Tibial nerve (tissue), 4 donors: ENCODE measurements around the gene DHRS13.
A peak's percentile ranks its signal among the peaks of the same experiment; 100 is the strongest.

Experiments
- CTCF ChIP-seq, 5 experiments: fragments of 200-600 bp in 3 of 5; fragments of 450-650 bp in 2 of 5; sonication (generic) in 3 of 5; IDR thresholded peaks; one replicate each; pipeline ENCODE4 v1.5.1; 2016 to 2019; ENCODE audit warnings: antibody characterized with exemption in 5 of 5, mild to moderate bottlenecking in 3 of 5, moderate library complexity in 2 of 5
- EP300 ChIP-seq, 2 donors: sonication (generic); formaldehyde crosslinking; IDR thresholded peaks; one replicate each; pipeline ENCODE4 v1.6.1; 2017; ENCODE audit warnings: antibody characterized with exemption in 2 of 2, mild to moderate bottlenecking in 1 of 2
- POLR2A ChIP-seq, 2 donors: fragments of 450-650 bp; IDR thresholded peaks; one replicate each; pipeline ENCODE4 v1.6.1; 2017; ENCODE audit warnings: antibody characterized with exemption in 2 of 2, mild to moderate bottlenecking in 2 of 2, moderate library complexity in 2 of 2

- no peak for TF ChIP-seq POLR2A (IDR thresholded peaks at IDR 0.05)
- peak in 2 of 5 experiments; percentile 4 to 13 for TF ChIP-seq CTCF (IDR thresholded peaks at IDR 0.05)
- no peak for TF ChIP-seq EP300 (IDR thresholded peaks at IDR 0.05)
These were observed 23.9 kb downstream of the DHRS13 start for GRCh38 chr17:28878981-28879380.
